ENCODE data around the gene MYO10. TPM values are rescaled to one million over a fixed set of nuclear protein-coding genes. Genes with fewer than 3 reads are reported as not detected.

The MYO10 gene
- total RNA-seq, 3 donors from 2014 or later (not counting 1 experiment from before 2014, with no cell fraction given), result 0.83 to 1.2 TPM; not detected in 1

- peak in 1 of 2 donors; percentile 24 for DNase-seq
- Mint-ChIP-seq H3K27me3 (ENCODE audit: low read depth in 2 of 2) (peaks cover 12% of the 10 kb centered on the region in 2 donors), H3K4me1 (peaks cover 5 to 13% of the 10 kb centered on the region in 2 donors)
Measured at GRCh38 chr5:16615741-16616535, 320.1 kb downstream of the MYO10 start.

GRCh38 chr5:16612007-16612406 is 324.1 kb downstream of the MYO10 start:
- H3K4me1 Mint-ChIP-seq, result peaks cover 0 to 13% of the 10 kb centered on the region in 2 donors
- no peak overlapping the region for H3K27ac Mint-ChIP-seq
- DNase-seq (no peak), ATAC-seq (no peak)
- H3K9me3 ChIP-seq (ENCODE audit: control insufficient read depth, insufficient read depth, low read length), result no peaks in the 10 kb centered on the region
- H3K27me3 Mint-ChIP-seq (ENCODE audit: low read depth in 2 of 2), result peaks cover 9 to 12% of the 10 kb centered on the region in 2 donors
- TF ChIP-seq CTCF (IDR thresholded peaks at IDR 0.05), result no peak
- intact Hi-C loops (cut with micrococcal nuclease), result no loop called here
- no CpG with 5 or more reads among the region's 2 CpGs for WGBS (ENCODE audit: insufficient coverage)
- H3K27ac ChIP-seq (ENCODE audit: low read length), result no peak overlapping the region
- no peak overlapping the region for H3K4me3 ChIP-seq (ENCODE audit: low read length)
- H3K4me3 Mint-ChIP-seq, result no peak overlapping the region
- no peaks in the 10 kb centered on the region for H3K27me3 ChIP-seq (ENCODE audit: control insufficient read depth, insufficient read depth, low read length)
- no peaks in the 10 kb centered on the region for H3K36me3 Mint-ChIP-seq
- peaks cover 0 to 3% of the 10 kb centered on the region in 2 donors for H3K9me3 Mint-ChIP-seq
- peaks cover 9% of the 10 kb centered on the region for H3K4me1 ChIP-seq (ENCODE audit: control insufficient read depth, insufficient read depth, low read length)
- no peaks in the 10 kb centered on the region for H3K36me3 ChIP-seq (ENCODE audit: control insufficient read depth, insufficient read depth, low read length)

More at GRCh38 chr5:16615741-16616535, 320.1 kb downstream of the MYO10 start:
- H3K9me3 Mint-ChIP-seq, result no peaks in the 10 kb centered on the region
- TF ChIP-seq CTCF (IDR thresholded peaks at IDR 0.05), result no peak
- peak overlapping the region; percentile 41 for H3K4me3 ChIP-seq (ENCODE audit: low read length)
- no peaks in the 10 kb centered on the region for H3K27me3 ChIP-seq (ENCODE audit: control insufficient read depth, insufficient read depth, low read length)
- H3K27ac ChIP-seq (ENCODE audit: low read length), result no peak overlapping the region
- no peaks in the 10 kb centered on the region for H3K9me3 ChIP-seq (ENCODE audit: control insufficient read depth, insufficient read depth, low read length)
- no peaks in the 10 kb centered on the region for H3K36me3 ChIP-seq (ENCODE audit: control insufficient read depth, insufficient read depth, low read length)
- WGBS (ENCODE audit: insufficient coverage), result 17% methylated on average over 31 of the region's 31 CpGs
- ATAC-seq, result no peak
- H3K4me3 Mint-ChIP-seq, result peak overlapping the region; percentile 82
- intact Hi-C loops (cut with micrococcal nuclease), result no loop called here
- no peaks in the 10 kb centered on the region for H3K36me3 Mint-ChIP-seq
- peaks cover 17% of the 10 kb centered on the region for H3K4me1 ChIP-seq (ENCODE audit: control insufficient read depth, insufficient read depth, low read length)
- peak overlapping the region in 1 of 2 donors; percentile 44 for H3K27ac Mint-ChIP-seq

Data from natural killer cell (primary cell).